GM12878 (cell line): ENCODE data around the gene SRBD1. TPM values are rescaled to one million over a fixed set of nuclear protein-coding genes. Genes with fewer than 3 reads are reported as not detected.

ENCODE experiments used
- ATAC-seq: fragments of 200-7000 bp; cut with Tn5 transposase; 3 replicates; pipeline ENCODE4 v1.9.1; 2020; ENCODE audit warnings: mild to moderate bottlenecking, moderate library complexity
- BruUV-seq: library from RNA; stranded (reverse); fragments of 400-500 nt; replicated peaks from 2 replicates; lab custom pipeline; 2021; lab: Mats Ljungman, UMichigan
- CTCF ChIA-PET: fragments of 300-600 bp; sonication (Branson Sonifier 250); formaldehyde crosslinking; extraction: SDS; loops from one replicate; lab custom pipeline; 2021; ENCODE audit warnings: inconsistent platforms; lab: Yijun Ruan, JAX
- POLR2A ChIA-PET: fragments of 350-600 bp; formaldehyde crosslinking; extraction: SDS; loops from one replicate; lab custom pipeline; 2021; ENCODE audit warnings: inconsistent platforms; lab: Charles Lee
- RAD21 ChIA-PET: fragments of 300-600 bp; sonication (Branson Sonifier 250); formaldehyde crosslinking; loops from one replicate; lab custom pipeline; 2023; ENCODE audit warnings: antibody characterized with exemption; ENCODE audit not compliant: unreplicated experiment; lab: Charles Lee
- SMC1A ChIA-PET: fragments of 300-600 bp; sonication (Branson Sonifier 250); formaldehyde crosslinking; loops from one replicate; lab custom pipeline; 2023; ENCODE audit not compliant: unreplicated experiment, uncharacterized antibody; lab: Charles Lee
- DNase-seq: peaks from one replicate; pipeline ENCODE4 v3.0.0-alpha.2; 2011; ENCODE audit warnings: low read depth, low spot score
- FAIRE-seq: peaks from 3 replicates; lab custom pipeline; 2011; peaks lifted over from hg19 to GRCh38; lab: Jason Lieb, UNC
- H2AFZ ChIP-seq: 2 replicates; pipeline ENCODE4 v1.6.0; 2011; ENCODE audit warnings: low read depth, low read length, control low read depth; ENCODE audit not compliant: control insufficient read depth
- H3K27ac ChIP-seq: 2 replicates; pipeline ENCODE4 v1.5.1; 2011; ENCODE audit warnings: control low read depth; ENCODE audit not compliant: control insufficient read depth, insufficient read depth
- H3K27me3 ChIP-seq, 2 experiments: replicated peaks in 1 of 2; 2 replicates each; pipeline versions ENCODE4 v1.6.0 to v1.6.1; 2011; ENCODE audit warnings: low read length in 1 of 2; ENCODE audit not compliant: control insufficient read depth in 2 of 2, insufficient read depth in 2 of 2
- H3K36me3 ChIP-seq, 2 experiments: 2 replicates each; pipeline ENCODE4 v1.5.1; 2011; ENCODE audit warnings: low read length in 1 of 2; ENCODE audit not compliant: control insufficient read depth in 2 of 2, insufficient read depth in 2 of 2
- H3K4me1 ChIP-seq: 2 replicates; pipeline ENCODE4 v1.6.1; 2011; ENCODE audit warnings: mild to moderate bottlenecking, low read length, moderate library complexity, mixed read lengths; ENCODE audit not compliant: control insufficient read depth, insufficient read depth
- H3K4me2 ChIP-seq: 2 replicates; pipeline ENCODE4 v1.6.0; 2011; ENCODE audit warnings: control low read depth; ENCODE audit not compliant: control insufficient read depth, insufficient read depth
- H3K4me3 ChIP-seq: fragments of 200-600 bp; sonication (generic); 2 replicates; pipeline ENCODE4 v1.5.1; 2016
- H3K79me2 ChIP-seq: 2 replicates; pipeline ENCODE4 v1.6.0; 2011; ENCODE audit warnings: low read length; ENCODE audit not compliant: control insufficient read depth, insufficient read depth
- H3K9ac ChIP-seq: 2 replicates; pipeline ENCODE4 v1.8.0; 2011; ENCODE audit warnings: low read length, control low read depth, mixed read lengths; ENCODE audit not compliant: control insufficient read depth, insufficient read depth
- H3K9me3 ChIP-seq: replicated peaks from 3 replicates; pipeline ENCODE4 v1.5.1; 2011; ENCODE audit warnings: mild to moderate bottlenecking, low read length; ENCODE audit not compliant: control insufficient read depth, insufficient read depth
- H4K20me1 ChIP-seq: 2 replicates; pipeline ENCODE4 v1.6.0; 2011; ENCODE audit not compliant: control insufficient read depth, insufficient read depth
- ZZZ3 ChIP-seq: IDR thresholded peaks from 2 replicates; pipeline ENCODE4 v1.6.1; 2011; ENCODE audit warnings: low read depth; ENCODE audit not compliant: control insufficient read depth, insufficient read length
- WGBS: methylation state at CpG from one replicate; pipeline ENCODE4 v1.1.6; 2016; ENCODE audit warnings: low lambda C conversion rate; ENCODE audit not compliant: insufficient replicate concordance, insufficient coverage; ENCODE audit errors: missing lambda C conversion rate; 5-methylcytosine and 5-hydroxymethylcytosine counted together
- in situ Hi-C: fragments of 300-500 bp; cut with MboI; formaldehyde crosslinking; loops from 9 replicates; pipeline ENCODE4 v1.14.3; 2018; ENCODE audit warnings: mixed read lengths
- intact Hi-C: fragments of 100-400 bp; cut with micrococcal nuclease; formaldehyde crosslinking; loops from one replicate; pipeline ENCODE4 v1.14.2; 2022; ENCODE audit not compliant: unreplicated experiment
- polyA plus RNA-seq, 11 experiments: library from polyadenylated mRNA; depleted of rRNA in 4 of 11; unstranded in 6 of 11; stranded (reverse) in 5 of 11; fragments of >200 nt; fragmentation: Nextera tagmentation in 4 of 11; fragmentation: Illumina TruSeq in 1 of 11; extraction: Ambion mirVana in 4 of 11; extraction: Trizol in 1 of 11; gene quantifications; 1 replicate in 1 of 11; 2 replicates in 10 of 11; pipeline versions ENCODE4 v1.2.1 to v1.2.3, GENCODE V29; 2011 to 2016; ENCODE audit warnings: inconsistent platforms in 2 of 11, missing spikeins in 2 of 11, low read depth in 1 of 11
- total RNA-seq, 4 experiments: library from RNA; depleted of rRNA in 3 of 4; stranded (reverse); fragments of >200 nt in 3 of 4; fragmentation: Illumina TruSeq in 1 of 4; extraction: Trizol in 1 of 4; gene quantifications; 2 replicates each; pipeline versions ENCODE4 v1.2.1 to v1.2.3, GENCODE V29; 2013 to 2021
- TF ChIP-seq, protein P1 (sequence below): fragments of 450-650 bp; IDR thresholded peaks from 2 replicates; pipeline ENCODE4 v1.6.1; 2017; ENCODE audit warnings: mild to moderate bottlenecking, low read depth, inconsistent platforms; ENCODE audit not compliant: poor library complexity, severe bottlenecking
- TF ChIP-seq, protein P2 (sequence below): fragments of 450-650 bp; IDR thresholded peaks from 2 replicates; pipeline ENCODE4 v1.6.1; 2016; ENCODE audit warnings: mild to moderate bottlenecking, moderate library complexity, borderline replicate concordance

Gene SRBD1
- total and polyA plus RNA-seq, 10 of the 15 experiments (the other 5 are each of a cell fraction or from before 2014, with no cell fraction given), result 9.7 to 33.1 (median 20.1) TPM

DNA sequence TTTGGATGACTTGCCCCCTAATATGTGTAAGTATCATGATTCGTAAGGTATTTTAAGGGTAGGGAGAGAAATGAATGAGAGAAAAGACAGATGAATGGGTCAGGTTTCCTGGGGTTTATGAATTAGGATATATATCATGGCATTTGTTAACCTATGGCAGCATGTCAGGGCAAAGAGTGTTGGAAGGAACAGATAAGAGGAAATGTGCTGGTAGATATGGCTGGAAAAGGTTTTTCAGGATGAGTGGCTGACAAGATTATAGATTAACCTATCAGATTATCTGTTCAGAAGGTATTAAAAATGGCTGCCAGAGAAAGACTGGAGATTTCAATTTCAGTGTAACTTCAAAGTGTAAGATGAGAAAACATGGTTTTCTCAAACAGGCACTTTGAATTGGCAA is 67.8 kb downstream of the SRBD1 start:
- no peaks in the 10 kb centered on the region for H3K79me2 ChIP-seq
- CTCF ChIA-PET, result no interaction called here
- H2AFZ ChIP-seq, result no peak overlapping the region
- H3K9ac ChIP-seq, result no peak overlapping the region
- FAIRE-seq (no peak), DNase-seq (no peak), ATAC-seq (no peak)
- BruUV-seq, result no TSS peak
- peaks cover 17% of the 10 kb centered on the region; the same call in 2 of the 3 replicates for H3K9me3 ChIP-seq
- no peak overlapping the region for H3K27ac ChIP-seq
- no peaks in the 10 kb centered on the region for H3K4me1 ChIP-seq
- SMC1A ChIA-PET, result no interaction called here
- H3K36me3 ChIP-seq, result peaks cover 14 to 26% of the 10 kb centered on the region in 2 experiments; a peak in 3 of 4 replicates
- intact Hi-C loops (no loop called here), in situ Hi-C loops (no loop called here)
- TF ChIP-seq, protein P1, sequence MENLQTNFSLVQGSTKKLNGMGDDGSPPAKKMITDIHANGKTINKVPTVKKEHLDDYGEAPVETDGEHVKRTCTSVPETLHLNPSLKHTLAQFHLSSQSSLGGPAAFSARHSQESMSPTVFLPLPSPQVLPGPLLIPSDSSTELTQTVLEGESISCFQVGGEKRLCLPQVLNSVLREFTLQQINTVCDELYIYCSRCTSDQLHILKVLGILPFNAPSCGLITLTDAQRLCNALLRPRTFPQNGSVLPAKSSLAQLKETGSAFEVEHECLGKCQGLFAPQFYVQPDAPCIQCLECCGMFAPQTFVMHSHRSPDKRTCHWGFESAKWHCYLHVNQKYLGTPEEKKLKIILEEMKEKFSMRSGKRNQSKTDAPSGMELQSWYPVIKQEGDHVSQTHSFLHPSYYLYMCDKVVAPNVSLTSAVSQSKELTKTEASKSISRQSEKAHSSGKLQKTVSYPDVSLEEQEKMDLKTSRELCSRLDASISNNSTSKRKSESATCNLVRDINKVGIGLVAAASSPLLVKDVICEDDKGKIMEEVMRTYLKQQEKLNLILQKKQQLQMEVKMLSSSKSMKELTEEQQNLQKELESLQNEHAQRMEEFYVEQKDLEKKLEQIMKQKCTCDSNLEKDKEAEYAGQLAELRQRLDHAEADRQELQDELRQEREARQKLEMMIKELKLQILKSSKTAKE, result no peak
- TF ChIP-seq ZZZ3, result no peak
- TF ChIP-seq, protein P2, sequence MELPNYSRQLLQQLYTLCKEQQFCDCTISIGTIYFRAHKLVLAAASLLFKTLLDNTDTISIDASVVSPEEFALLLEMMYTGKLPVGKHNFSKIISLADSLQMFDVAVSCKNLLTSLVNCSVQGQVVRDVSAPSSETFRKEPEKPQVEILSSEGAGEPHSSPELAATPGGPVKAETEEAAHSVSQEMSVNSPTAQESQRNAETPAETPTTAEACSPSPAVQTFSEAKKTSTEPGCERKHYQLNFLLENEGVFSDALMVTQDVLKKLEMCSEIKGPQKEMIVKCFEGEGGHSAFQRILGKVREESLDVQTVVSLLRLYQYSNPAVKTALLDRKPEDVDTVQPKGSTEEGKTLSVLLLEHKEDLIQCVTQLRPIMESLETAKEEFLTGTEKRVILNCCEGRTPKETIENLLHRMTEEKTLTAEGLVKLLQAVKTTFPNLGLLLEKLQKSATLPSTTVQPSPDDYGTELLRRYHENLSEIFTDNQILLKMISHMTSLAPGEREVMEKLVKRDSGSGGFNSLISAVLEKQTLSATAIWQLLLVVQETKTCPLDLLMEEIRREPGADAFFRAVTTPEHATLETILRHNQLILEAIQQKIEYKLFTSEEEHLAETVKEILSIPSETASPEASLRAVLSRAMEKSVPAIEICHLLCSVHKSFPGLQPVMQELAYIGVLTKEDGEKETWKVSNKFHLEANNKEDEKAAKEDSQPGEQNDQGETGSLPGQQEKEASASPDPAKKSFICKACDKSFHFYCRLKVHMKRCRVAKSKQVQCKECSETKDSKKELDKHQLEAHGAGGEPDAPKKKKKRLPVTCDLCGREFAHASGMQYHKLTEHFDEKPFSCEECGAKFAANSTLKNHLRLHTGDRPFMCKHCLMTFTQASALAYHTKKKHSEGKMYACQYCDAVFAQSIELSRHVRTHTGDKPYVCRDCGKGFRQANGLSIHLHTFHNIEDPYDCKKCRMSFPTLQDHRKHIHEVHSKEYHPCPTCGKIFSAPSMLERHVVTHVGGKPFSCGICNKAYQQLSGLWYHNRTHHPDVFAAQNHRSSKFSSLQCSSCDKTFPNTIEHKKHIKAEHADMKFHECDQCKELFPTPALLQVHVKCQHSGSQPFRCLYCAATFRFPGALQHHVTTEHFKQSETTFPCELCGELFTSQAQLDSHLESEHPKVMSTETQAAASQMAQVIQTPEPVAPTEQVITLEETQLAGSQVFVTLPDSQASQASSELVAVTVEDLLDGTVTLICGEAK, result no peak
- RAD21 ChIA-PET, result no interaction called here
- no peaks in the 10 kb centered on the region for H4K20me1 ChIP-seq
- 100% methylated on average over 1 of the region's 1 CpG for WGBS
- no peak overlapping the region for H3K4me3 ChIP-seq
- no peak overlapping the region for H3K4me2 ChIP-seq
- H3K27me3 ChIP-seq, result no peaks in the 10 kb centered on the region
- POLR2A ChIA-PET, result no interaction called here
